ENCODE results near the gene SHB.

DNA sequence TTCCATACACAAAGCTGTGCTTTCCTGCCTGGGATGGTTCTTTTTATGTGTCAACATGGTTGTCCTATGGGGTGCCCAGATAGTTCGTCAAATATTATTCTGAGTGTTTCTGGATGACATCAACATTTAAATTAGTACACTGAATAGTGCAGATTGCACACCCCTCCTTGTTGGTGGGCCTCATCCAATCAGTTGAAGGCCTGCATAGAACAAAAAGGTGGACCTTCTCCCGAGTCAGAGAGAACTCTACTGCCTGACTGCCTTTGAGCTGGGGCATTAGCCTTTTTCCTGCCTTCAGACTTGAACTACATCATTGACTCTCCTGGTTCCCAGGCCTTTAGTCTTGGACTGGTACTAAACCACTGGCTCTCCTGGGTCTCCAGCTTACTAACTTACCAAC, 80.4 kb downstream of the SHB start:
- TF ChIP-seq CTCF (conservative IDR thresholded peaks at IDR 0.05 in 1 of 2, IDR thresholded peaks at IDR 0.05 in 1 of 2; ENCODE audit: low read depth in 1 of 2, low read length in 2 of 2) (no peak), EZH2 (IDR thresholded peaks at IDR 0.05; ENCODE audit: low read length, missing control alignments) (no peak)
